Measurements from ENCODE around the gene SLC22A31.

SLC22A31 gene

DNA sequence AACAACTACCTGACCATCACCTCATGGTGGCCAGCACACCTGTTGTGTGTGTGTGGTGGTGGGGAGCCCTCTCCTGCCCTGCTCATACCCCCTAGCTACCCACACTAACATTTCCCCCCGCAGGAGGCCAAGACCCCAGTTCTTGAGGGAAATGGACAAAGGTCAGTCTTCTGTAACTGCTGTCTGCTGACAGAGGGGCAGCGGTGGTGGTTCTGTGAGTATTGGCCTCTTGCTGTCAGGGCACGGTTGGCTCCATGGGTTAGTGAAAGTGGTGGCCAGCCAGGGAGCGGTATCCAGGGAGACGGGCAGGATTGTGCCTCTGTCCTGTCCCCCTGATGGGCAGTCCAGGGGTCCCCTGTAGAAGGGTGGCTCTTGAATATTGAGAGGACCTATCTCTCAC lies 43.3 kb upstream of the SLC22A31 start:
- Histone ChIP-seq H3K4me3 (ENCODE audit: insufficient read depth, low read length, poor library complexity, severe bottlenecking) (no peak overlapping the region), H2AFZ (ENCODE audit: low read depth, low read length, severe bottlenecking) (no peak overlapping the region), H3K27ac (ENCODE audit: low read depth, low read length) (no peak overlapping the region), H3K9ac (ENCODE audit: low read length) (no peak overlapping the region), H3K9me3 (ENCODE audit: insufficient read depth, low read length) (no peaks in the 10 kb centered on the region), H4K20me1 (ENCODE audit: low read depth, low read length) (no peaks in the 10 kb centered on the region), H3K9me2 (replicated peaks; ENCODE audit: insufficient read depth, low read length) (no peaks in the 10 kb centered on the region), H3F3A (ENCODE audit: insufficient read depth) (no peaks in the 10 kb centered on the region; the same call in 1 of the 2 replicates), H3K4me2 (ENCODE audit: low read depth, low read length, poor library complexity, severe bottlenecking) (no peak overlapping the region), H3K27me3 (ENCODE audit: low read length) (no peaks in the 10 kb centered on the region), H3K79me2 (ENCODE audit: insufficient read depth, low read length) (no peaks in the 10 kb centered on the region; the same call in 1 of the 2 replicates), H3K36me3 (ENCODE audit: low read length) (no peaks in the 10 kb centered on the region)
- TF ChIP-seq CTCF (IDR thresholded peaks at IDR 0.05; ENCODE audit: insufficient read depth, low read length, poor library complexity, severe bottlenecking) (no peak), EZH2phosphoT487 (conservative IDR thresholded peaks at IDR 0.05; ENCODE audit: low read length) (no peak)

GRCh38 chr16:89242795-89243200 lies 42.5 kb upstream of the SLC22A31 start:
- H4K20me1 ChIP-seq (ENCODE audit: low read depth, low read length), result no peaks in the 10 kb centered on the region
- H3K4me2 ChIP-seq (ENCODE audit: low read depth, low read length, poor library complexity, severe bottlenecking), result no peak overlapping the region
- no peak overlapping the region for H3K27ac ChIP-seq (ENCODE audit: low read depth, low read length)
- H3K36me3 ChIP-seq (ENCODE audit: low read length), result no peaks in the 10 kb centered on the region
- no peaks in the 10 kb centered on the region for H3K9me2 ChIP-seq (replicated peaks; ENCODE audit: insufficient read depth, low read length)
- H3K4me3 ChIP-seq (ENCODE audit: insufficient read depth, low read length, poor library complexity, severe bottlenecking), result no peak overlapping the region
- H3K9ac ChIP-seq (ENCODE audit: low read length), result no peak overlapping the region
- TF ChIP-seq EZH2phosphoT487 (conservative IDR thresholded peaks at IDR 0.05; ENCODE audit: low read length), result no peak
- TF ChIP-seq CTCF (IDR thresholded peaks at IDR 0.05; ENCODE audit: insufficient read depth, low read length, poor library complexity, severe bottlenecking), result no peak
- no peaks in the 10 kb centered on the region for H3K9me3 ChIP-seq (ENCODE audit: insufficient read depth, low read length)
- no peaks in the 10 kb centered on the region; the same call in 1 of the 2 replicates for H3F3A ChIP-seq (ENCODE audit: insufficient read depth)
- no peaks in the 10 kb centered on the region for H3K27me3 ChIP-seq (ENCODE audit: low read length)
- no peaks in the 10 kb centered on the region; the same call in 1 of the 2 replicates for H3K79me2 ChIP-seq (ENCODE audit: insufficient read depth, low read length)
- no peak overlapping the region for H2AFZ ChIP-seq (ENCODE audit: low read depth, low read length, severe bottlenecking)

- Histone ChIP-seq H3K4me3 (ENCODE audit: insufficient read depth, low read length, poor library complexity, severe bottlenecking) (peak overlapping the region; percentile 74), H4K20me1 (ENCODE audit: low read depth, low read length) (no peaks in the 10 kb centered on the region), H3K9me2 (replicated peaks; ENCODE audit: insufficient read depth, low read length) (no peaks in the 10 kb centered on the region), H3K27me3 (ENCODE audit: low read length) (no peaks in the 10 kb centered on the region), H3K36me3 (ENCODE audit: low read length) (no peaks in the 10 kb centered on the region), H3K4me2 (ENCODE audit: low read depth, low read length, poor library complexity, severe bottlenecking) (peak overlapping the region; percentile 75), H3K9me3 (ENCODE audit: insufficient read depth, low read length) (no peaks in the 10 kb centered on the region), H2AFZ (ENCODE audit: low read depth, low read length, severe bottlenecking) (peak overlapping the region; percentile 73), H3F3A (ENCODE audit: insufficient read depth) (no peaks in the 10 kb centered on the region; the same call in 1 of the 2 replicates), H3K79me2 (ENCODE audit: insufficient read depth, low read length) (no peaks in the 10 kb centered on the region; the same call in 1 of the 2 replicates), H3K27ac (ENCODE audit: low read depth, low read length) (peak overlapping the region; percentile 78), H3K9ac (ENCODE audit: low read length) (peak overlapping the region; percentile 74)
- TF ChIP-seq EZH2phosphoT487 (conservative IDR thresholded peaks at IDR 0.05; ENCODE audit: low read length), result no peak
- TF ChIP-seq CTCF (IDR thresholded peaks at IDR 0.05; ENCODE audit: insufficient read depth, low read length, poor library complexity, severe bottlenecking), result no peak
Observed at GRCh38 chr16:89241187-89242007, 41.1 kb upstream of the SLC22A31 start.
